Hematopoietic multipotent progenitor cell treated with erythropoietin and hydrocortisone succinate and interleukin-3 and kit ligand, for 15 days (in vitro differentiated cells): Measurements from ENCODE around the gene LAMC1.
"Not testable (repeated sequence)": the region's sequence is repeated elsewhere in the genome, so short reads cannot be mapped to it uniquely, and the experiment has no call there.

ENCODE experiments used
- DNase-seq: peaks from one replicate; pipeline ENCODE4 v3.0.0-alpha.2; 2015; ENCODE audit warnings: low spot score

The LAMC1 gene

DNA sequence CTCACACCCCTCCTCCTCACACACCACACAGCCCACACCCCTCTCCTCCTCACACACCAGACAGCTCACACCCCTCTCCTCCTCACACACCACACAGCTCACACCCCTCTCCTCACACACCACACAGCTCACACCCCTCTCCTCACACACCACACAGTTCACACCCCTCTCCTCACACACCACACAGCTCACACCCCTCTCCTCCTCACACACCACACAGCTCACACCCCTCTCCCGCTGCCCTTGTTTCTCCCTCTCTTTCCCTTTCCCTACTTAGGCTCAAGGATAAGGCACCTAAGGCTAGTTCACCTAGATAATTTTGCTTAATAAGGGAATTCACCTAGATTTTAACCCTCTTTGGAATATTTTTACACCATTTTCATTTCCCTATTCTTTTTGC, 126.8 kb downstream of the LAMC1 start:
- not testable (repeated sequence) for DNase-seq

GRCh38 chr1:183150445-183150844, 127.2 kb downstream of the LAMC1 start:
- DNase-seq = no peak

GRCh38 chr1:183152180-183152579, 129.0 kb downstream of the LAMC1 start:
- no peak for DNase-seq

GRCh38 chr1:183155939-183156338, 132.7 kb downstream of the LAMC1 start:
- no peak for DNase-seq

DNA sequence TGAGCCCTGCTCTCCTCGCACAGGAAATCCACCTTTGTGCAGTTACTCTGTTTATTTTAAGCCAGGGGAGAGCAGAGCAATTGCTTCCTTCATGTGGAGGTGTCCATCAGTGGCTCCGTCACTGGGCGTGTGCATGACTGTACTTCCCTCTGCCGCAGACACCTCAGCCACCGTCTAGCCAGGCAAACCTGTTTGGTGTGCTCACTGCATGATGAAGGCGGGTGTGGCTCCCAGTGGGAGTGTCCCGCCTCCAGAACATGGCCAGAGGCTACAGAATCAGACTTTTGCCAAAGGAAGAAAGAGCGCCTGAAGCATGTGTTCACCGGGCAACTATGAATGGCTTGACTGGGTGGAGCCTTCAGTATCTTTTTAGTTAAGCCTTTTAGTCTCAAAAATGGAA, 136.7 kb downstream of the LAMC1 start:
- DNase-seq = no peak

DNA sequence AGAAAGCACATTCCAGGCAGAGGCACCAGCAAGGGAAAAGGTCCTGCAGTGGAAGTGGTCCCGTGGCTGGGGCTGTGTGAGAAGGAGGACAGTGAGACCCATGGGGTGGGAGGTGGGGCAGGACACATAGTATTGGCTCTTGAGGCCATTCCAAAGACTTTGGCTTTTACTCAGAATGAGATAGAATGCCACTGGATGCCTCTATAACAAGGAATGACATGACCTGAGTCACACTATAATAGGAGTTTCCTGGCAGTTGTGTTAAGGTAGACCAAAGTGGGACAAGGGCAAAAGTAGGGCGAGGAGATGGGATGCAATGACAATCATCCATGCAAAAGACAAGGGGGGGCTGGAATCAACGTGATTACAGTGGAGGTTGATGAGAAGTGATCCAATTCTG, 138.2 kb downstream of the LAMC1 start:
- DNase-seq = no peak

GRCh38 chr1:183163316-183163715, 140.1 kb downstream of the LAMC1 start:
- no peak for DNase-seq

DNA sequence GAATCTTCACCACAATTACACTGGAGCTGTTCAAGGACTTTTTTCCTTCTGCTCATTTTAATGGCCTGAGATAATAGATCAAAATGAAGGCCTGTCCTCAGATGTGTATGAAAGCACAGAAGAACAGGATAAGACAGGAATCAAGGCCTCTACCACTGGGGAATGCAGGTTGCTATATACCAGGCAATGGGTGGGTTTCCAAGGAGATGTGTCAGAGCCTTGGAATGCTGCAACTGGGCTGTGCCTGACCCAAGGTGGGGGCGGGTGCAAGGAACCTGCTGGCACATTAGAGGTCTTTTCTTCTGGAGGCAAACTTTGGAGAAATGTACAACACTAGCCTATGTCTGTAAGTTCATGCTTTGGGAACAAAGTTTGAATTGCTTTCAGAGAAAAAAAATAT, 141.1 kb downstream of the LAMC1 start:
- no peak for DNase-seq

GRCh38 chr1:183164963-183165362, 141.7 kb downstream of the LAMC1 start:
- no peak for DNase-seq

DNA sequence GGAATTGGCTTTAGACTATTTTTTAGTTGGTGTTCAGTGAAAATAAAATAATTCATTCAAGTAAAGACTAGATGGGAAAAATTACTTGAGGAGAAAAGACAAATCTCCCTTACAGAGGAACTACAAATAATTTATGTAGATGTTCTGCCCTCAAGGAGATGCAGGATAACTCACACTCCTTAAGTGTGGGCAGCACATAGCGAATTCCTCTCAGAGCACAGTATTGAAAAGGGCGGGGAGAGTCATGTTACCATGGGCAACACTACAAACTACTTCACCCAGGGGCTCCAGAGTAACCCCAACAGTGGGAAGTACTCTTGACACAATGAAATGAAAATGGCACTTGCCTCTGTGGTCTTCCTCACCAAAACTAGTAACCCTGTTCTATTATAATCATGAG, 142.2 kb downstream of the LAMC1 start:
- DNase-seq = no peak

GRCh38 chr1:183166454-183166853, 143.2 kb downstream of the LAMC1 start:
- DNase-seq = no peak

- DNase-seq = no peak
These were observed 144.5 kb downstream of the LAMC1 start for GRCh38 chr1:183167676-183168075.

DNA sequence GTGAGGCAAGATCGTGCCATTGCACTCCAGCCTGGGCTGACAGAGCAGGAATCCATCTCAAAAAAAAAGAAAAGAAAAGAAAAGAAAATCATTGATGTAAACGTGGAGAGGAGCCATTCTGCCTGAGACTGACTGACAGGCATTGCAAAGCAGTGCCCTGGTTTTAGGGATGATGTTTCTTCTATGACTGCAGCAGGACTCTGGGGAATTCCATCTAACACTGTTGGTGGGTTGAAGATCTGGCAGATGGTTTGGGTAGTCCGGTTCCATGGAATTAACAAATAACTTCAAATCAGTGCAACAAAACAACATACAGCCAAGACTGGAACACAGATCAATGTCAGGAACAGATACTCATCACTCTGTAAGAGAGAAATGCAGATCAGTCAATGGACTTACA, 145.1 kb downstream of the LAMC1 start:
- no peak for DNase-seq

DNA sequence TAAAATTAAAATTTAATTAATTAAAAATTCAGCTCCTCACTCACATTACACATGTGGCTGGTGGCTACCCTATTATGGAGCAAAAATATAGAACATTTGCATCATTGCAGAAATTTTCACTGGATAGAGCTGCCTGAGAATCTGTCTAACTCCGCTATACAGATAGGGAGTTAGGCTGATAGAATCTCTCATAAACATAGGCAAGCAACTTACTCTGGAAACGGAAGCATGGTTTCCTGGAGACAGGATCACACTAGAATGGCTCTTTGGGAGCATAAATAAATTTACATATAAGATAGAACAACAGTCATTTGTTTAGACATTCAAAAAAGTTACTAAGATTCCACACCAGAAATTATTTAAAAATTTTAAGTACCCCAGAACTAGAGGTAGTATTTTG, 150.6 kb downstream of the LAMC1 start:
- no peak for DNase-seq

GRCh38 chr1:183175631-183176030, 152.4 kb downstream of the LAMC1 start:
- DNase-seq = no peak

DNA sequence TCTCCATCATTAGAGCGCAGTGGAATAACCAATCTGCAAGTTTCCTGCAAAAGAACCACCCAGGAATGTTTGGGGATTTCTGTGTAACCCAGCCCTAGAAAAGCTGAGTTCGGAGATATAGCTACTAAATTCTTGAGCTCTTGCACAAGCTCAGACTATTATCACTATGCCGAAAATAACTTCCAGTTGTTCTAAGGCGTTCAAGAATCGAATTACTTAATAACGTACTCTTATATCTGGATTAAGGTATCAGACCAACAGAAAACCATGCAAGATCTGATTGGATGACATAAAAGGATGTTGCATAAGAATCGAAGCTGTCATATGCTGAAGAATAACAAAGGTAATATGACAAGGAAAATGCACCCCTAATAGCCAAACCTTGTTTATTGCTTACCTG, 155.3 kb downstream of the LAMC1 start:
- DNase-seq = no peak

- DNase-seq = no peak
These were observed 155.8 kb downstream of the LAMC1 start for GRCh38 chr1:183179033-183179432.

DNA sequence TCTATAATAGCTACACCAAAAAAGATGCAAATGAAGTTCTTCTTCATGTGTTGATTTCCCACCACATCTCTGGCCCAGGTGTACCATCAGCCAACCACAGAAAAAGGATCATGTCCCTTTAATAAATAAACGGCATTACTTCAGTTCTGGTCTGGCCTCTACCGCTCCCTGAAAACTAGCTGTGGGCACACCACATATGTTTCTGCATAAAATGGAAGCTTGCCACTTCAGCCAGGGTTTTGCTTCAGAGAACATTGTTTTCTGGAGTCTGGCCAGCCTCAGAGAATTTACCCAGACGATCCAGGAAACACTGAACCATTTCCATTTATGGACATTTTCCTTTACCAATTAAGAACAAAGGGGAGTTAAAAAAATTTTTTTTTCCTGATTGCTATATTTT, 157.0 kb downstream of the LAMC1 start:
- DNase-seq = no peak

DNA sequence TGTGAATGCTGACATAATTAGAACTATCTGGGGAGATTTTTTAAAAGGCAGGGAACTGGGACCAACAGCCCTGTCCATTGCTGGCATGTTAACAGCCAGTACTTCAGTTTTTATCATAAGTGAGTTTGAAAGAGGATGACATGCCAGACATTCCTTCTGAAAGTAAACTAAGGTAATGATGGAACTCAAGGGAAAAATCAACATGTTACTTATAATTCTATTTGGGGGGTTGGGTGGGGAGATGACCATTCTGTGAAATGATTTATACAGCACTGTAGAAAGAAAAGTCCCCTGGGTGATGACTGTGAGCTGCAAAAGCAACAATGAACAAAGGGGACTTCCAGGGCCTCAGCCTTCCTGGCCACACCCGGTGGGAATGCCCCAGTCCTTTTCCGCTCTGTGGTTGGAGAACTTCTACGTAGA, 157.4 kb downstream of the LAMC1 start:
- DNase-seq = no peak

- DNase-seq = no peak
These were observed 162.8 kb downstream of the LAMC1 start, which contains the start of gene LAMC2 for GRCh38 chr1:183185941-183186490. Gene LAMC2, plus strand, starts transcription at chr1:183186264. Its CDS starts 89 bp downstream, at chr1:183186353.

- no peak for DNase-seq
These were observed 163.6 kb downstream of the LAMC1 start for GRCh38 chr1:183186841-183187240.

DNA sequence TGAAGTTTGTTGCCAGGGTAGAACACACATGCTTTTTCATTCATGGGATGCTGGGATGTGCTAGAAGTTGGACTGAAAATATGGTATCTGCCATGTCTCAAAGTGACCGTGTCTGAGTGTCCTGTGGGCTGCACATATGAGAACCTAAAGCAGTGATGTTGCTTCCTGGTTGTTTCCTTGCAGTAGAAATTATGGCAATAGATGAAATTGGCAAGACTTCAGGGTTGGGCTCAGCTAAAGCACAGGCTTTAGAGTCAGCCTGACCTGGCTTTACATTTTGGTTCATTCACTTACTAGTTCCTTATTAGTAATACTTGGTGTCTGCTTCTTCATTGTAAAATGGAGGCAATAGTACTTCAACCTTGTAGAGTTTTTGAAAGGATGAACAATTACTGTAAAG, 165.0 kb downstream of the LAMC1 start:
- DNase-seq = no peak

- DNase-seq = no peak
These were observed 168.6 kb downstream of the LAMC1 start for GRCh38 chr1:183191833-183192232.

- DNase-seq = no peak
These were observed 170.8 kb downstream of the LAMC1 start for GRCh38 chr1:183193963-183194525.
